Coronary artery (tissue), 2 donors: ENCODE results near the gene SRSF6.

Experiments used
- DNase-seq: peaks from one replicate; pipeline ENCODE4 v3.0.0-alpha.2; 2017; ENCODE audit warnings: low spot score
- H3K27ac ChIP-seq, 2 donors: fragments of 200-600 bp; sonication (generic); one replicate each; pipeline ENCODE4 v1.5.1; 2016 to 2019
- H3K4me3 ChIP-seq: fragments of 200-600 bp; sonication (generic); 2 replicates; pipeline ENCODE4 v1.5.1; 2016; ENCODE audit warnings: mild to moderate bottlenecking, moderate library complexity
- CTCF ChIP-seq: fragments of 200-600 bp; sonication (generic); IDR thresholded peaks from one replicate; pipeline ENCODE4 v1.5.1; 2019; ENCODE audit warnings: antibody characterized with exemption

SRSF6 gene

GRCh38 chr20:43465625-43465943, 7.9 kb downstream of the SRSF6 start:
- DNase-seq: no peak

GRCh38 chr20:43467589-43467988, 9.9 kb downstream of the SRSF6 start:
- no peak for TF ChIP-seq CTCF
- H3K27ac ChIP-seq: no peak overlapping the region
- DNase-seq: no peak

More at GRCh38 chr20:43465625-43465943, 7.9 kb downstream of the SRSF6 start:
- H3K27ac ChIP-seq: no peak overlapping the region
- no peak for TF ChIP-seq CTCF
- H3K4me3 ChIP-seq: no peak overlapping the region

GRCh38 chr20:43472671-43473380, 15.1 kb downstream of the SRSF6 start:
- no peak for TF ChIP-seq CTCF
- Histone ChIP-seq H3K27ac (no peak overlapping the region), H3K4me3 (no peak overlapping the region)
- DNase-seq: no peak

More at GRCh38 chr20:43467589-43467988, 9.9 kb downstream of the SRSF6 start:
- no peak overlapping the region for H3K4me3 ChIP-seq

GRCh38 chr20:43473381-43473704, 15.6 kb downstream of the SRSF6 start:
- no peak overlapping the region for H3K4me3 ChIP-seq
- no peak for DNase-seq
- H3K27ac ChIP-seq: no peak overlapping the region
- no peak for TF ChIP-seq CTCF

GRCh38 chr20:43477193-43477592, 19.5 kb downstream of the SRSF6 start:
- no peak overlapping the region for H3K27ac ChIP-seq
- TF ChIP-seq CTCF: no peak
- H3K4me3 ChIP-seq: no peak overlapping the region
- DNase-seq: no peak

GRCh38 chr20:43477619-43478018, 19.9 kb downstream of the SRSF6 start:
- Histone ChIP-seq H3K27ac (no peak overlapping the region), H3K4me3 (no peak overlapping the region)
- no peak for DNase-seq
- no peak for TF ChIP-seq CTCF

GRCh38 chr20:43490038-43490437, 32.3 kb downstream of the SRSF6 start:
- no peak for TF ChIP-seq CTCF
- no peak overlapping the region for H3K4me3 ChIP-seq
- no peak for DNase-seq
- no peak overlapping the region for H3K27ac ChIP-seq
